H9 (cell line): ENCODE results near the gene MRTFA. TPM values are rescaled to one million over a fixed set of nuclear protein-coding genes. Genes with fewer than 3 reads are reported as not detected.

Source experiments
- DNase-seq: peaks from one replicate; pipeline ENCODE4 v3.0.0-alpha.2; 2017
- H2AFZ ChIP-seq: one replicate; pipeline ENCODE4 v1.6.1; 2013; ENCODE audit warnings: mild to moderate bottlenecking, low read length, control low read depth, moderate library complexity
- H2AK5ac ChIP-seq: 2 replicates; pipeline ENCODE4 v1.6.1; 2013; ENCODE audit warnings: low read length, control low read depth, mixed read lengths; ENCODE audit not compliant: insufficient read length
- H2BK120ac ChIP-seq: one replicate; pipeline ENCODE4 v1.6.1; 2013; ENCODE audit warnings: low read depth, mild to moderate bottlenecking, low read length, control low read depth, inconsistent platforms; ENCODE audit not compliant: poor library complexity, severe bottlenecking
- H2BK12ac ChIP-seq: 2 replicates; pipeline ENCODE4 v1.6.1; 2013; ENCODE audit warnings: low read length, control low read depth, mixed read lengths, low read depth; ENCODE audit not compliant: insufficient read length
- H2BK15ac ChIP-seq: 2 replicates; pipeline ENCODE4 v1.6.1; 2013; ENCODE audit warnings: low read depth, low read length, control low read depth
- H2BK20ac ChIP-seq: one replicate; pipeline ENCODE4 v1.6.1; 2013; ENCODE audit warnings: low read depth, mild to moderate bottlenecking, low read length, control low read depth, inconsistent platforms; ENCODE audit not compliant: poor library complexity, severe bottlenecking
- H2BK5ac ChIP-seq: 2 replicates; pipeline ENCODE4 v1.6.1; 2013; ENCODE audit warnings: low read length, control low read depth, mixed read lengths; ENCODE audit not compliant: insufficient read length
- H3K14ac ChIP-seq: 2 replicates; pipeline ENCODE4 v1.6.1; 2013; ENCODE audit warnings: low read length, control low read depth; ENCODE audit not compliant: insufficient read depth
- H3K18ac ChIP-seq: 2 replicates; pipeline ENCODE4 v1.6.1; 2013; ENCODE audit warnings: low read depth, mild to moderate bottlenecking, mixed read lengths, low read length, control low read depth; ENCODE audit not compliant: insufficient read length
- H3K23ac ChIP-seq: 2 replicates; pipeline ENCODE4 v1.6.1; 2013; ENCODE audit warnings: low read length, control low read depth, mixed read lengths, low read depth; ENCODE audit not compliant: insufficient read length
- H3K23me2 ChIP-seq: 2 replicates; pipeline ENCODE4 v1.6.1; 2013; ENCODE audit warnings: low read depth, mild to moderate bottlenecking, mixed read lengths, low read length, control low read depth; ENCODE audit not compliant: insufficient read length, poor library complexity, severe bottlenecking
- H3K27ac ChIP-seq: 2 replicates; pipeline ENCODE4 v1.5.1; 2013; ENCODE audit warnings: low read length, control low read depth, mixed read lengths, low read depth; ENCODE audit not compliant: insufficient read length
- H3K27me3 ChIP-seq: 2 replicates; pipeline ENCODE4 v1.6.1; 2013; ENCODE audit warnings: low read length, control low read depth, inconsistent platforms; ENCODE audit not compliant: insufficient read depth
- H3K4ac ChIP-seq: 2 replicates; pipeline ENCODE4 v1.6.1; 2013; ENCODE audit warnings: low read depth, mild to moderate bottlenecking, control low read depth, inconsistent platforms, low read length, moderate library complexity
- H3K4me1 ChIP-seq: 2 replicates; pipeline ENCODE4 v1.6.1; 2013; ENCODE audit warnings: low read length, control low read depth, inconsistent platforms; ENCODE audit not compliant: insufficient read depth
- H3K4me2 ChIP-seq: 2 replicates; pipeline ENCODE4 v1.6.1; 2013; ENCODE audit warnings: low read length, control low read depth, mixed read lengths; ENCODE audit not compliant: insufficient read length, insufficient read depth
- H3K56ac ChIP-seq: 2 replicates; pipeline ENCODE4 v1.6.1; 2013; ENCODE audit warnings: low read depth, mild to moderate bottlenecking, mixed read lengths, low read length, control low read depth; ENCODE audit not compliant: insufficient read length
- H3K79me1 ChIP-seq: 2 replicates; pipeline ENCODE4 v1.6.1; 2013; ENCODE audit warnings: low read depth, mild to moderate bottlenecking, moderate library complexity, low read length, control low read depth, inconsistent platforms; ENCODE audit not compliant: insufficient read depth, poor library complexity, severe bottlenecking
- H3K79me2 ChIP-seq: 2 replicates; pipeline ENCODE4 v1.6.1; 2013; ENCODE audit warnings: low read length, control low read depth, inconsistent platforms; ENCODE audit not compliant: insufficient read depth
- H3K9ac ChIP-seq: 2 replicates; pipeline ENCODE4 v1.6.1; 2013; ENCODE audit warnings: low read length, control low read depth, mixed read lengths; ENCODE audit not compliant: insufficient read length; ENCODE audit errors: extremely low read depth
- H3K9me3 ChIP-seq: one replicate; pipeline ENCODE4 v1.6.1; 2013; ENCODE audit warnings: low read depth, low read length, inconsistent platforms; ENCODE audit not compliant: control insufficient read depth
- H3T11ph ChIP-seq: one replicate; pipeline ENCODE4 v1.6.1; 2013; ENCODE audit warnings: mild to moderate bottlenecking, low read length, control low read depth, inconsistent platforms
- H4K20me1 ChIP-seq: one replicate; pipeline ENCODE4 v1.6.1; 2013; ENCODE audit not compliant: control insufficient read depth, insufficient read length, insufficient read depth
- H4K5ac ChIP-seq: 2 replicates; pipeline ENCODE4 v1.6.1; 2013; ENCODE audit warnings: low read depth, mild to moderate bottlenecking, mixed read lengths, low read length, control low read depth; ENCODE audit not compliant: insufficient read length
- H4K8ac ChIP-seq: replicated peaks from 2 replicates; pipeline ENCODE4 v1.6.1; 2013; ENCODE audit warnings: low read length, control low read depth, mixed read lengths, low read depth; ENCODE audit not compliant: insufficient read length
- H4K91ac ChIP-seq: 2 replicates; pipeline ENCODE4 v1.6.1; 2013; ENCODE audit warnings: low read depth, mild to moderate bottlenecking, moderate library complexity, mixed read lengths, low read length, control low read depth; ENCODE audit not compliant: insufficient read length
- H3K27ac Mint-ChIP-seq, 3 experiments: 2 replicates in 2 of 3; 3 replicates in 1 of 3; pipeline ENCODE4 v1.8.0; 2020 to 2021; ENCODE audit warnings: mixed read lengths in 3 of 3, mild to moderate bottlenecking in 1 of 3, moderate library complexity in 1 of 3
- H3K27me3 Mint-ChIP-seq: 2 replicates; pipeline ENCODE4 v1.8.0; 2021; ENCODE audit warnings: low read depth, mild to moderate bottlenecking, moderate library complexity, mixed read lengths
- H3K36me3 Mint-ChIP-seq, 3 experiments: 2 replicates in 2 of 3; 3 replicates in 1 of 3; pipeline ENCODE4 v1.8.0; 2020 to 2021; ENCODE audit warnings: low read depth in 3 of 3, mixed read lengths in 3 of 3; ENCODE audit not compliant: insufficient read depth in 1 of 3
- H3K4me1 Mint-ChIP-seq, 2 experiments: 2 replicates each; pipeline ENCODE4 v1.8.0; 2020; ENCODE audit warnings: mixed read lengths in 2 of 2
- H3K4me3 Mint-ChIP-seq, 2 experiments: 2 replicates in 1 of 2; 3 replicates in 1 of 2; pipeline ENCODE4 v1.8.0; 2020 to 2021; ENCODE audit warnings: mild to moderate bottlenecking in 2 of 2, mixed read lengths in 2 of 2, moderate library complexity in 1 of 2
- H3K9me3 Mint-ChIP-seq, 2 experiments: 2 replicates in 1 of 2; 3 replicates in 1 of 2; pipeline ENCODE4 v1.8.0; 2020; ENCODE audit warnings: mild to moderate bottlenecking in 2 of 2, mixed read lengths in 2 of 2, moderate library complexity in 1 of 2
- WGBS: extraction: QIAGEN DNeasy Blood & Tissue Kit; methylation state at CpG from one replicate; pipeline ENCODE4 v1.1.7; 2013; ENCODE audit warnings: missing lambda C conversion rate, low lambda C conversion rate, mixed read lengths; ENCODE audit not compliant: insufficient read length; ENCODE audit errors: extremely low coverage; 5-methylcytosine and 5-hydroxymethylcytosine counted together
- total RNA-seq: library from RNA; stranded (reverse); gene quantifications from 2 replicates; pipeline ENCODE4 v1.2.1, GENCODE V29; 2021
- TF ChIP-seq, protein P1 (sequence below): fragments of 200-600 bp; sonication (generic); conservative IDR thresholded peaks from 3 replicates; pipeline ENCODE4 v1.8.0; 2021; ENCODE audit warnings: antibody characterized with exemption, mild to moderate bottlenecking

MRTFA gene
- total RNA-seq, 1 experiment from 2014 or later, result 38.1 TPM

DNA sequence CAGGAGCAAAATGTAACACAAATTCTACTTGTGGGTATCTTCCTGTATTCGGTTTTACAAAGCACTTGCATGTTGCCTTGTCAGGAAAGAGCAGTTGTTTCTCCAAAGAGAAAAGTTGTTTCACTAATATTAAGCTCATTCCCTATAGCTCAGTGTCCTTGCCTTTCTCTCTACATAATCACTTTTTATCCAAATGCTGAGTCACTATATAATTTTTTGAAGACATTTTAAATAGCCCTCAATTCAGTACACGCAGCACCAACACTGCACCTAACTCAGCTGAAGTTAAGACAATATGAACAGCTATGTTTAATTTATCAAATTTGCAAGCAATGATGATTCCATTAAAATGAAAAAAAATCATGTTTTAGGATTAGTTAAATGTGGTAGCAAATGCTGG, 14.5 kb upstream of the MRTFA start:
- Histone ChIP-seq H3K56ac (no peak overlapping the region), H3T11ph (no peak overlapping the region), H3K14ac (no peak overlapping the region), H4K91ac (no peak overlapping the region), H3K79me1 (no peaks in the 10 kb centered on the region), H3K9ac (no peak overlapping the region), H3K4ac (no peak overlapping the region), H3K18ac (no peak overlapping the region), H3K9me3 (no peaks in the 10 kb centered on the region), H3K4me2 (no peak overlapping the region), H3K4me1 (peaks cover 3% of the 10 kb centered on the region), H3K23ac (no peak overlapping the region), H4K8ac (no peak overlapping the region), H3K27ac (no peak overlapping the region), H3K23me2 (peaks cover 5% of the 10 kb centered on the region), H2BK20ac (no peak overlapping the region), H4K5ac (no peak overlapping the region), H2BK120ac (no peak overlapping the region), H2AK5ac (no peak overlapping the region), H2AFZ (no peak overlapping the region), H3K79me2 (no peaks in the 10 kb centered on the region), H2BK15ac (no peak overlapping the region), H4K20me1 (peaks cover 3% of the 10 kb centered on the region), H3K27me3 (no peaks in the 10 kb centered on the region; the same call in 1 of the 2 replicates), H2BK12ac (no peak overlapping the region), H2BK5ac (no peak overlapping the region)
- TF ChIP-seq, protein P1, sequence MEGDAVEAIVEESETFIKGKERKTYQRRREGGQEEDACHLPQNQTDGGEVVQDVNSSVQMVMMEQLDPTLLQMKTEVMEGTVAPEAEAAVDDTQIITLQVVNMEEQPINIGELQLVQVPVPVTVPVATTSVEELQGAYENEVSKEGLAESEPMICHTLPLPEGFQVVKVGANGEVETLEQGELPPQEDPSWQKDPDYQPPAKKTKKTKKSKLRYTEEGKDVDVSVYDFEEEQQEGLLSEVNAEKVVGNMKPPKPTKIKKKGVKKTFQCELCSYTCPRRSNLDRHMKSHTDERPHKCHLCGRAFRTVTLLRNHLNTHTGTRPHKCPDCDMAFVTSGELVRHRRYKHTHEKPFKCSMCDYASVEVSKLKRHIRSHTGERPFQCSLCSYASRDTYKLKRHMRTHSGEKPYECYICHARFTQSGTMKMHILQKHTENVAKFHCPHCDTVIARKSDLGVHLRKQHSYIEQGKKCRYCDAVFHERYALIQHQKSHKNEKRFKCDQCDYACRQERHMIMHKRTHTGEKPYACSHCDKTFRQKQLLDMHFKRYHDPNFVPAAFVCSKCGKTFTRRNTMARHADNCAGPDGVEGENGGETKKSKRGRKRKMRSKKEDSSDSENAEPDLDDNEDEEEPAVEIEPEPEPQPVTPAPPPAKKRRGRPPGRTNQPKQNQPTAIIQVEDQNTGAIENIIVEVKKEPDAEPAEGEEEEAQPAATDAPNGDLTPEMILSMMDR, result no peak
- Mint-ChIP-seq H3K9me3 (no peaks in the 10 kb centered on the region), H3K36me3 (no peaks in the 10 kb centered on the region), H3K27ac (no peak overlapping the region), H3K27me3 (no peaks in the 10 kb centered on the region), H3K4me1 (peaks cover 13 to 20% of the 10 kb centered on the region in 2 experiments), H3K4me3 (no peak overlapping the region)
- no CpG with 5 or more reads among the region's 2 CpGs for WGBS
- DNase-seq, result no peak
